ENCODE measurements around the gene MYBPC1.

DNA sequence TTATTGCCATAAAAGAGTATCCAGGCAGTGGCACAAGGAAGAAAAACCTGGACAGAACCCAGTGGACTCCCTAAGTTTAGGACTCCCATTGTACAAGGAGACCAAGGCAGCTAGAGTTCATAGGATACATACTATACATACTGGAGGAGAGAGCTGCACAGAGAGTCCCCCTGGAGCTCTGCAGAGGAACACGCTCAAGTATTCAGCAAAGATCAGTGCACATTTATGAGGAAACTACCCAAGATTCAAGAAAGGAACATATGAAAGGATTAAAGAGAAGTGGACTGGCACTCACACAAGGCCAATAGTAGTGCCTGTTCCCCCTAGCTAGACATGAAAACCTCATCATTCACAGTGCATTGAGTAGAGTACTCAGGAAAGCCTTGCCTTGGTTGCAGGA is 59.7 kb downstream of the MYBPC1 start:
- TF ChIP-seq, protein P1, sequence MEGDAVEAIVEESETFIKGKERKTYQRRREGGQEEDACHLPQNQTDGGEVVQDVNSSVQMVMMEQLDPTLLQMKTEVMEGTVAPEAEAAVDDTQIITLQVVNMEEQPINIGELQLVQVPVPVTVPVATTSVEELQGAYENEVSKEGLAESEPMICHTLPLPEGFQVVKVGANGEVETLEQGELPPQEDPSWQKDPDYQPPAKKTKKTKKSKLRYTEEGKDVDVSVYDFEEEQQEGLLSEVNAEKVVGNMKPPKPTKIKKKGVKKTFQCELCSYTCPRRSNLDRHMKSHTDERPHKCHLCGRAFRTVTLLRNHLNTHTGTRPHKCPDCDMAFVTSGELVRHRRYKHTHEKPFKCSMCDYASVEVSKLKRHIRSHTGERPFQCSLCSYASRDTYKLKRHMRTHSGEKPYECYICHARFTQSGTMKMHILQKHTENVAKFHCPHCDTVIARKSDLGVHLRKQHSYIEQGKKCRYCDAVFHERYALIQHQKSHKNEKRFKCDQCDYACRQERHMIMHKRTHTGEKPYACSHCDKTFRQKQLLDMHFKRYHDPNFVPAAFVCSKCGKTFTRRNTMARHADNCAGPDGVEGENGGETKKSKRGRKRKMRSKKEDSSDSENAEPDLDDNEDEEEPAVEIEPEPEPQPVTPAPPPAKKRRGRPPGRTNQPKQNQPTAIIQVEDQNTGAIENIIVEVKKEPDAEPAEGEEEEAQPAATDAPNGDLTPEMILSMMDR (conservative IDR thresholded peaks at IDR 0.05; ENCODE audit: low read depth, low read length): no peak
- TF ChIP-seq EZH2 (IDR thresholded peaks at IDR 0.05; ENCODE audit: low read length, unreplicated experiment) (no peak), EZH2phosphoT487 (IDR thresholded peaks at IDR 0.05; ENCODE audit: borderline replicate concordance, low read length) (no peak)
